Measurements from ENCODE around the gene GBP4.

The GBP4 gene

GRCh38 chr1:89151047-89151446, 47.7 kb downstream of the GBP4 start:
- no peak overlapping the region for H3K27ac ChIP-seq
- H3K27me3 ChIP-seq (replicated peaks): no peaks in the 10 kb centered on the region
- DNase-seq: no peak
- H3K4me3 ChIP-seq (ENCODE audit: low read depth, low read length): no peak overlapping the region
- in situ Hi-C loops (cut with HindIII; ENCODE audit: low pct_ligation_motif_present, low sequenced_read_pairs): no loop called here
- no peaks in the 10 kb centered on the region for H3K36me3 ChIP-seq (replicated peaks)
- no peak for TF ChIP-seq CTCF (IDR thresholded peaks at IDR 0.05; ENCODE audit: low read depth, low read length, missing control alignments)

- Histone ChIP-seq H3K4me3 (ENCODE audit: low read depth, low read length) (no peak overlapping the region), H3K27ac (no peak overlapping the region), H3K27me3 (replicated peaks) (no peaks in the 10 kb centered on the region), H3K36me3 (replicated peaks) (no peaks in the 10 kb centered on the region)
- TF ChIP-seq CTCF (IDR thresholded peaks at IDR 0.05; ENCODE audit: low read depth, low read length, missing control alignments): no peak
- in situ Hi-C loops (cut with HindIII; ENCODE audit: low pct_ligation_motif_present, low sequenced_read_pairs): no loop called here
- DNase-seq: no peak
Observed at GRCh38 chr1:89149976-89150375, 48.8 kb downstream of the GBP4 start.

GRCh38 chr1:89149229-89149628, 49.5 kb downstream of the GBP4 start:
- peak; percentile 59 for TF ChIP-seq CTCF (IDR thresholded peaks at IDR 0.05; ENCODE audit: low read depth, low read length, missing control alignments)
- H3K27ac ChIP-seq: no peak overlapping the region
- H3K36me3 ChIP-seq (replicated peaks): no peaks in the 10 kb centered on the region
- in situ Hi-C loops (cut with HindIII; ENCODE audit: low pct_ligation_motif_present, low sequenced_read_pairs): no loop called here
- DNase-seq: peak; percentile 22
- no peaks in the 10 kb centered on the region for H3K27me3 ChIP-seq (replicated peaks)
- H3K4me3 ChIP-seq (ENCODE audit: low read depth, low read length): no peak overlapping the region

GRCh38 chr1:89147678-89148658, 50.8 kb downstream of the GBP4 start:
- in situ Hi-C loops (cut with HindIII; ENCODE audit: low pct_ligation_motif_present, low sequenced_read_pairs): no loop called here
- Histone ChIP-seq H3K4me3 (ENCODE audit: low read depth, low read length) (no peak overlapping the region), H3K36me3 (replicated peaks) (no peaks in the 10 kb centered on the region), H3K27ac (no peak overlapping the region), H3K27me3 (replicated peaks) (no peaks in the 10 kb centered on the region)
- TF ChIP-seq CTCF (IDR thresholded peaks at IDR 0.05; ENCODE audit: low read depth, low read length, missing control alignments): no peak
- no peak for DNase-seq

- no peaks in the 10 kb centered on the region for H3K27me3 ChIP-seq (replicated peaks)
- in situ Hi-C loops (cut with HindIII; ENCODE audit: low pct_ligation_motif_present, low sequenced_read_pairs): no loop called here
- no peak for DNase-seq
- H3K36me3 ChIP-seq (replicated peaks): no peaks in the 10 kb centered on the region
- TF ChIP-seq CTCF (IDR thresholded peaks at IDR 0.05; ENCODE audit: low read depth, low read length, missing control alignments): no peak
- H3K27ac ChIP-seq: no peak overlapping the region
- H3K4me3 ChIP-seq (ENCODE audit: low read depth, low read length): no peak overlapping the region
Observed at GRCh38 chr1:89146721-89147120, 52.0 kb downstream of the GBP4 start.
